IPS-18a (cell line): ENCODE data around the gene MGAT4B.

ENCODE experiments used
- H3K27ac ChIP-seq: one replicate; pipeline ENCODE4 v1.5.1; 2013; ENCODE audit warnings: low read length
- H3K27me3 ChIP-seq: one replicate; pipeline ENCODE4 v1.6.1; 2013; ENCODE audit warnings: mild to moderate bottlenecking, low read length; ENCODE audit not compliant: control insufficient read depth, insufficient read depth
- H3K36me3 ChIP-seq: one replicate; pipeline ENCODE4 v1.6.1; 2013; ENCODE audit warnings: low read depth, low read length; ENCODE audit not compliant: control insufficient read depth
- H3K4me1 ChIP-seq: one replicate; pipeline ENCODE4 v1.6.1; 2013; ENCODE audit warnings: low read depth, low read length; ENCODE audit not compliant: control insufficient read depth
- H3K4me3 ChIP-seq: one replicate; pipeline ENCODE4 v1.5.1; 2013; ENCODE audit warnings: low read length
- H3K9ac ChIP-seq: one replicate; pipeline ENCODE4 v1.6.1; 2013; ENCODE audit warnings: mild to moderate bottlenecking, low read length, moderate library complexity
- H3K9me3 ChIP-seq: one replicate; pipeline ENCODE4 v1.6.1; 2013; ENCODE audit warnings: low read depth, low read length; ENCODE audit not compliant: control insufficient read depth

MGAT4B gene

GRCh38 chr5:179788193-179788854 is 18.3 kb downstream of the MGAT4B start:
- Histone ChIP-seq H3K27ac (no peak overlapping the region), H3K36me3 (no peaks in the 10 kb centered on the region), H3K4me1 (no peaks in the 10 kb centered on the region), H3K27me3 (no peaks in the 10 kb centered on the region), H3K9ac (no peak overlapping the region), H3K4me3 (no peak overlapping the region), H3K9me3 (no peaks in the 10 kb centered on the region)

- Histone ChIP-seq H3K36me3 (no peaks in the 10 kb centered on the region), H3K27ac (no peak overlapping the region), H3K9ac (no peak overlapping the region), H3K4me1 (no peaks in the 10 kb centered on the region), H3K4me3 (no peak overlapping the region), H3K27me3 (no peaks in the 10 kb centered on the region), H3K9me3 (no peaks in the 10 kb centered on the region)
Measured at GRCh38 chr5:179786861-179787260, 19.8 kb downstream of the MGAT4B start.

- H3K9me3 ChIP-seq: no peaks in the 10 kb centered on the region
- no peaks in the 10 kb centered on the region for H3K27me3 ChIP-seq
- H3K4me1 ChIP-seq: no peaks in the 10 kb centered on the region
- H3K4me3 ChIP-seq: no peak overlapping the region
- no peak overlapping the region for H3K9ac ChIP-seq
- peaks cover 6% of the 10 kb centered on the region for H3K36me3 ChIP-seq
- no peak overlapping the region for H3K27ac ChIP-seq
Measured at GRCh38 chr5:179783128-179783527, 23.5 kb downstream of the MGAT4B start.

- Histone ChIP-seq H3K27me3 (no peaks in the 10 kb centered on the region), H3K9ac (no peak overlapping the region), H3K36me3 (peaks cover 14% of the 10 kb centered on the region), H3K27ac (no peak overlapping the region), H3K4me1 (no peaks in the 10 kb centered on the region), H3K4me3 (no peak overlapping the region), H3K9me3 (no peaks in the 10 kb centered on the region)
Measured at GRCh38 chr5:179781846-179782245, 24.8 kb downstream of the MGAT4B start.

GRCh38 chr5:179780362-179780761 is 26.3 kb downstream of the MGAT4B start:
- Histone ChIP-seq H3K27me3 (no peaks in the 10 kb centered on the region), H3K36me3 (peaks cover 25% of the 10 kb centered on the region), H3K9ac (no peak overlapping the region), H3K9me3 (no peaks in the 10 kb centered on the region), H3K27ac (no peak overlapping the region), H3K4me3 (no peak overlapping the region), H3K4me1 (no peaks in the 10 kb centered on the region)

GRCh38 chr5:179779826-179780225 is 26.8 kb downstream of the MGAT4B start:
- Histone ChIP-seq H3K9ac (no peak overlapping the region), H3K36me3 (peaks cover 28% of the 10 kb centered on the region), H3K27me3 (no peaks in the 10 kb centered on the region), H3K27ac (no peak overlapping the region), H3K4me1 (no peaks in the 10 kb centered on the region), H3K4me3 (no peak overlapping the region), H3K9me3 (no peaks in the 10 kb centered on the region)

- H3K36me3 ChIP-seq: peaks cover 40% of the 10 kb centered on the region
- H3K4me1 ChIP-seq: no peaks in the 10 kb centered on the region
- H3K9me3 ChIP-seq: no peaks in the 10 kb centered on the region
Measured at GRCh38 chr5:179778591-179778990, 28.1 kb downstream of the MGAT4B start.

GRCh38 chr5:179777909-179778308 is 28.8 kb downstream of the MGAT4B start:
- Histone ChIP-seq H3K4me3 (no peak overlapping the region), H3K9ac (no peak overlapping the region), H3K27ac (no peak overlapping the region), H3K9me3 (no peaks in the 10 kb centered on the region), H3K36me3 (peaks cover 46% of the 10 kb centered on the region), H3K27me3 (no peaks in the 10 kb centered on the region), H3K4me1 (no peaks in the 10 kb centered on the region)

More at GRCh38 chr5:179778591-179778990, 28.1 kb downstream of the MGAT4B start:
- H3K27ac ChIP-seq: no peak overlapping the region
- H3K4me3 ChIP-seq: no peak overlapping the region
- no peaks in the 10 kb centered on the region for H3K27me3 ChIP-seq
- H3K9ac ChIP-seq: no peak overlapping the region

- Histone ChIP-seq H3K9me3 (no peaks in the 10 kb centered on the region), H3K27me3 (no peaks in the 10 kb centered on the region), H3K4me1 (no peaks in the 10 kb centered on the region), H3K4me3 (no peak overlapping the region), H3K36me3 (peaks cover 49% of the 10 kb centered on the region), H3K9ac (no peak overlapping the region), H3K27ac (no peak overlapping the region)
Measured at GRCh38 chr5:179777456-179777855, 29.2 kb downstream of the MGAT4B start.

- H3K4me3 ChIP-seq: no peak overlapping the region
- H3K27me3 ChIP-seq: no peaks in the 10 kb centered on the region
- no peak overlapping the region for H3K27ac ChIP-seq
- H3K9me3 ChIP-seq: no peaks in the 10 kb centered on the region
- H3K9ac ChIP-seq: no peak overlapping the region
- H3K36me3 ChIP-seq: peaks cover 57% of the 10 kb centered on the region
- no peaks in the 10 kb centered on the region for H3K4me1 ChIP-seq
Measured at GRCh38 chr5:179776411-179776938, 30.2 kb downstream of the MGAT4B start.

- Histone ChIP-seq H3K27me3 (no peaks in the 10 kb centered on the region), H3K36me3 (peaks cover 76% of the 10 kb centered on the region), H3K27ac (no peak overlapping the region), H3K4me3 (no peak overlapping the region), H3K9ac (no peak overlapping the region), H3K4me1 (no peaks in the 10 kb centered on the region), H3K9me3 (no peaks in the 10 kb centered on the region)
Measured at GRCh38 chr5:179774442-179774841, 32.2 kb downstream of the MGAT4B start.

- no peaks in the 10 kb centered on the region for H3K27me3 ChIP-seq
- peaks cover 82% of the 10 kb centered on the region for H3K36me3 ChIP-seq
- H3K4me1 ChIP-seq: no peaks in the 10 kb centered on the region
- H3K27ac ChIP-seq: no peak overlapping the region
- H3K9me3 ChIP-seq: no peaks in the 10 kb centered on the region
- H3K4me3 ChIP-seq: no peak overlapping the region
- no peak overlapping the region for H3K9ac ChIP-seq
Measured at GRCh38 chr5:179773686-179774040, 33.0 kb downstream of the MGAT4B start.
